Astrocyte (in vitro differentiated cells and primary cell): Measurements from ENCODE around the gene FSTL3. TPM values are rescaled to one million over a fixed set of nuclear protein-coding genes. Genes with fewer than 3 reads are reported as not detected.

Experiments used
- DNase-seq: peaks from one replicate; pipeline ENCODE4 v3.0.0-alpha.2; 2010; ENCODE audit warnings: low read depth
- FAIRE-seq: peaks from 2 replicates; lab custom pipeline; 2011; peaks lifted over from hg19 to GRCh38; lab: Jason Lieb, UNC
- H2AFZ ChIP-seq: 2 replicates; pipeline ENCODE4 v1.6.0; 2012; ENCODE audit warnings: low read depth, low read length, inconsistent platforms
- H3K27ac ChIP-seq: 2 replicates; pipeline ENCODE4 v1.5.1; 2011; ENCODE audit warnings: low read depth, low read length, inconsistent platforms
- H3K27me3 ChIP-seq: 2 replicates; pipeline ENCODE4 v1.6.0; 2011; ENCODE audit warnings: low read length, inconsistent platforms; ENCODE audit not compliant: insufficient read depth
- H3K36me3 ChIP-seq: 2 replicates; pipeline ENCODE4 v1.5.1; 2011; ENCODE audit warnings: low read length, inconsistent platforms; ENCODE audit not compliant: insufficient read depth
- H3K4me1 ChIP-seq: 2 replicates; pipeline ENCODE4 v1.5.1; 2011; ENCODE audit warnings: low read length, inconsistent platforms; ENCODE audit not compliant: insufficient read depth
- H3K4me2 ChIP-seq: 2 replicates; pipeline ENCODE4 v1.6.0; 2012; ENCODE audit warnings: low read length, inconsistent platforms
- H3K4me3 ChIP-seq: 2 replicates; pipeline ENCODE4 v1.5.1; 2011; ENCODE audit warnings: low read depth, mild to moderate bottlenecking, low read length, inconsistent platforms; ENCODE audit not compliant: insufficient read depth
- H3K79me2 ChIP-seq: 2 replicates; pipeline ENCODE4 v1.6.0; 2012; ENCODE audit warnings: mild to moderate bottlenecking, low read length, inconsistent platforms; ENCODE audit not compliant: insufficient read depth
- H3K9ac ChIP-seq: 2 replicates; pipeline ENCODE4 v1.6.0; 2012; ENCODE audit warnings: mild to moderate bottlenecking, low read length, inconsistent platforms
- H3K9me3 ChIP-seq: 2 replicates; pipeline ENCODE4 v1.5.1; 2012; ENCODE audit warnings: low read depth, mild to moderate bottlenecking, low read length, inconsistent platforms; ENCODE audit not compliant: insufficient read depth
- H4K20me1 ChIP-seq: 2 replicates; pipeline ENCODE4 v1.6.0; 2012; ENCODE audit warnings: low read length, inconsistent platforms; ENCODE audit not compliant: insufficient read depth
- H3K27ac Mint-ChIP-seq: one replicate; pipeline ENCODE4 v1.8.0; 2021; ENCODE audit warnings: mild to moderate bottlenecking, mixed read lengths; ENCODE audit not compliant: unreplicated experiment
- H3K27me3 Mint-ChIP-seq: one replicate; pipeline ENCODE4 v1.8.0; 2021; ENCODE audit warnings: low read depth, mixed read lengths; ENCODE audit not compliant: unreplicated experiment
- H3K36me3 Mint-ChIP-seq: one replicate; pipeline ENCODE4 v1.8.0; 2021; ENCODE audit warnings: low read depth, mixed read lengths; ENCODE audit not compliant: unreplicated experiment
- H3K4me1 Mint-ChIP-seq: one replicate; pipeline ENCODE4 v1.8.0; 2021; ENCODE audit warnings: low read depth, mixed read lengths; ENCODE audit not compliant: unreplicated experiment
- H3K4me3 Mint-ChIP-seq: one replicate; pipeline ENCODE4 v1.8.0; 2021; ENCODE audit warnings: mild to moderate bottlenecking, moderate library complexity, mixed read lengths; ENCODE audit not compliant: unreplicated experiment
- H3K9me3 Mint-ChIP-seq: one replicate; pipeline ENCODE4 v1.8.0; 2021; ENCODE audit warnings: mild to moderate bottlenecking, mixed read lengths; ENCODE audit not compliant: unreplicated experiment
- CTCF ChIP-seq: IDR thresholded peaks from 2 replicates; pipeline ENCODE4 v1.5.1; 2011; ENCODE audit warnings: low read depth, mild to moderate bottlenecking, inconsistent platforms, low read length, moderate library complexity; ENCODE audit not compliant: insufficient read depth
- EZH2 ChIP-seq: IDR thresholded peaks from 2 replicates; pipeline ENCODE4 v1.6.1; 2012; ENCODE audit warnings: mild to moderate bottlenecking, low read length, inconsistent platforms; ENCODE audit not compliant: insufficient read depth
- total RNA-seq: library from RNA; stranded (reverse); gene quantifications from 2 replicates; pipeline ENCODE4 v1.2.1, GENCODE V29; 2021

FSTL3 gene
- total RNA-seq, 1 donor from 2014 or later, result 72.0 TPM

- Histone ChIP-seq H3K4me1 (peaks cover 8% of the 10 kb centered on the region), H3K79me2 (no peaks in the 10 kb centered on the region), H3K27ac (no peak overlapping the region), H3K4me2 (no peak overlapping the region), H3K9ac (no peak overlapping the region), H4K20me1 (peaks cover 3% of the 10 kb centered on the region), H3K4me3 (no peak overlapping the region), H3K27me3 (no peaks in the 10 kb centered on the region), H2AFZ (no peak overlapping the region), H3K9me3 (no peaks in the 10 kb centered on the region), H3K36me3 (no peaks in the 10 kb centered on the region)
- H3K36me3 Mint-ChIP-seq, result peaks cover 2% of the 10 kb centered on the region
- H3K27me3 Mint-ChIP-seq, result peaks cover 3% of the 10 kb centered on the region
- FAIRE-seq (no peak), DNase-seq (no peak)
- H3K4me1 Mint-ChIP-seq, result peaks cover 2% of the 10 kb centered on the region
- no peak overlapping the region for H3K4me3 Mint-ChIP-seq
- TF ChIP-seq EZH2 (no peak), CTCF (no peak)
- H3K27ac Mint-ChIP-seq, result no peak overlapping the region
- no peaks in the 10 kb centered on the region for H3K9me3 Mint-ChIP-seq
Measured at GRCh38 chr19:642767-643727, 33.1 kb upstream of the FSTL3 start.

GRCh38 chr19:643736-644135 is 32.5 kb upstream of the FSTL3 start:
- H2AFZ ChIP-seq, result no peak overlapping the region
- H3K4me2 ChIP-seq, result no peak overlapping the region
- TF ChIP-seq EZH2 (no peak), CTCF (no peak)
- H3K4me3 ChIP-seq, result no peak overlapping the region
- no peak overlapping the region for H3K4me3 Mint-ChIP-seq
- DNase-seq, result no peak
- peaks cover 2% of the 10 kb centered on the region for H3K4me1 Mint-ChIP-seq
- H3K4me1 ChIP-seq, result peaks cover 7% of the 10 kb centered on the region
- no peaks in the 10 kb centered on the region for H3K79me2 ChIP-seq
- H3K9ac ChIP-seq, result no peak overlapping the region
- H3K36me3 Mint-ChIP-seq, result peaks cover 2% of the 10 kb centered on the region
- H3K36me3 ChIP-seq, result no peaks in the 10 kb centered on the region
- no peaks in the 10 kb centered on the region for H3K9me3 ChIP-seq
- peaks cover 3% of the 10 kb centered on the region for H4K20me1 ChIP-seq
- no peak for FAIRE-seq
- H3K27me3 Mint-ChIP-seq, result peaks cover 3% of the 10 kb centered on the region
- no peak overlapping the region for H3K27ac Mint-ChIP-seq
- no peaks in the 10 kb centered on the region for H3K27me3 ChIP-seq
- no peak overlapping the region for H3K27ac ChIP-seq
- no peaks in the 10 kb centered on the region for H3K9me3 Mint-ChIP-seq

GRCh38 chr19:644363-644762 is 31.8 kb upstream of the FSTL3 start:
- H3K36me3 Mint-ChIP-seq, result peaks cover 2% of the 10 kb centered on the region
- H3K4me3 ChIP-seq, result no peak overlapping the region
- H3K27ac Mint-ChIP-seq, result no peak overlapping the region
- H3K36me3 ChIP-seq, result no peaks in the 10 kb centered on the region
- no peak overlapping the region for H2AFZ ChIP-seq
- H4K20me1 ChIP-seq, result peaks cover 3% of the 10 kb centered on the region
- H3K9me3 Mint-ChIP-seq, result no peaks in the 10 kb centered on the region
- H3K4me3 Mint-ChIP-seq, result no peak overlapping the region
- no peak overlapping the region for H3K27ac ChIP-seq
- TF ChIP-seq CTCF, result no peak
- no peak for TF ChIP-seq EZH2
- no peak for DNase-seq
- H3K4me1 ChIP-seq, result peaks cover 1% of the 10 kb centered on the region
- no peaks in the 10 kb centered on the region for H3K27me3 ChIP-seq
- no peaks in the 10 kb centered on the region for H3K79me2 ChIP-seq
- FAIRE-seq, result no peak
- no peaks in the 10 kb centered on the region for H3K9me3 ChIP-seq
- no peak overlapping the region for H3K9ac ChIP-seq
- no peak overlapping the region for H3K4me2 ChIP-seq
- peaks cover under 1% of the 10 kb centered on the region for H3K27me3 Mint-ChIP-seq
- peaks cover under 1% of the 10 kb centered on the region for H3K4me1 Mint-ChIP-seq
